Neural cell (in vitro differentiated cells): ENCODE measurements around the gene PEAK3. TPM values are rescaled to one million over a fixed set of nuclear protein-coding genes. Genes with fewer than 3 reads are reported as not detected.

Source experiments
- H2AFZ ChIP-seq: fragments of 200-600, 300-800 bp; sonication (generic), shearing (Covaris generic); 2 replicates; pipeline ENCODE4 v1.6.0; 2014; ENCODE audit warnings: low read depth, mild to moderate bottlenecking, antibody characterized with exemption, low read length, moderate library complexity
- H3F3A ChIP-seq: fragments of 200-600 bp; shearing (Covaris generic); 2 replicates; pipeline ENCODE4 v1.6.1; 2016; ENCODE audit warnings: mild to moderate bottlenecking, moderate library complexity, mixed read lengths, antibody characterized with exemption, low read length; ENCODE audit not compliant: insufficient read depth, poor library complexity, severe bottlenecking
- H3K27ac ChIP-seq: fragments of 200-600, 300-800 bp; sonication (generic), shearing (Covaris generic); 2 replicates; pipeline ENCODE4 v1.5.1; 2014; ENCODE audit warnings: mild to moderate bottlenecking, low read length, moderate library complexity
- H3K27me3 ChIP-seq: fragments of 300-800, 200-600 bp; sonication (generic), shearing (Covaris generic); 2 replicates; pipeline ENCODE4 v1.6.0; 2014; ENCODE audit warnings: mild to moderate bottlenecking, low read depth, low read length, moderate library complexity; ENCODE audit not compliant: insufficient read depth
- H3K36me3 ChIP-seq: fragments of 300-800, 200-600 bp; sonication (generic), shearing (Covaris generic); 2 replicates; pipeline ENCODE4 v1.5.1; 2014; ENCODE audit warnings: mild to moderate bottlenecking, antibody characterized with exemption, low read length, moderate library complexity; ENCODE audit not compliant: insufficient read depth
- H3K4me2 ChIP-seq: fragments of 300-800, 200-600 bp; sonication (generic), shearing (Covaris generic); 2 replicates; pipeline ENCODE4 v1.6.0; 2014; ENCODE audit warnings: mild to moderate bottlenecking, low read length
- H3K4me3 ChIP-seq: fragments of 300-800, 200-600 bp; sonication (generic), shearing (Covaris generic); 2 replicates; pipeline ENCODE4 v1.5.1; 2014; ENCODE audit warnings: mild to moderate bottlenecking, low read length, moderate library complexity
- H3K79me2 ChIP-seq: fragments of 200-600 bp; shearing (Covaris generic); replicated peaks from 2 replicates; pipeline ENCODE4 v1.6.0; 2014; ENCODE audit warnings: mild to moderate bottlenecking, low read length, moderate library complexity; ENCODE audit not compliant: insufficient read depth
- H3K9ac ChIP-seq: fragments of 300-800, 200-600 bp; sonication (generic), shearing (Covaris generic); 2 replicates; pipeline ENCODE4 v1.6.1; 2016; ENCODE audit warnings: mild to moderate bottlenecking, low read length, mixed read lengths
- H3K9me2 ChIP-seq: fragments of 200-600 bp; shearing (Covaris generic); 2 replicates; pipeline ENCODE4 v1.6.1; 2016; ENCODE audit warnings: mild to moderate bottlenecking, low read length, mixed read lengths; ENCODE audit not compliant: insufficient read depth
- H3K9me3 ChIP-seq: fragments of 200-600, 300-800 bp; sonication (generic), shearing (Covaris generic); 2 replicates; pipeline ENCODE4 v1.6.1; 2016; ENCODE audit warnings: mild to moderate bottlenecking, mixed run types, low read length, moderate library complexity, mixed read lengths
- H4K20me1 ChIP-seq: fragments of 200-600 bp; shearing (Covaris generic); 2 replicates; pipeline ENCODE4 v1.6.1; 2016; ENCODE audit warnings: mild to moderate bottlenecking, mixed run types; ENCODE audit not compliant: insufficient read depth
- CTCF ChIP-seq: fragments of 450-650 bp; IDR thresholded peaks from 2 replicates; pipeline ENCODE4 v1.5.1; 2014; ENCODE audit warnings: antibody characterized with exemption, mild to moderate bottlenecking, moderate library complexity; ENCODE audit not compliant: poor library complexity, severe bottlenecking
- RAD21 ChIP-seq: fragments of 450-650 bp; conservative IDR thresholded peaks from 2 replicates; pipeline ENCODE4 v1.6.1; 2014; ENCODE audit warnings: antibody characterized with exemption, mild to moderate bottlenecking, moderate library complexity
- REST ChIP-seq: IDR thresholded peaks from 2 replicates; pipeline ENCODE4 v1.6.1; 2012; ENCODE audit warnings: borderline replicate concordance
- TAF1 ChIP-seq: IDR thresholded peaks from 2 replicates; pipeline ENCODE4 v1.6.1; 2012; ENCODE audit warnings: low read depth
- polyA plus RNA-seq: library from polyadenylated mRNA; depleted of rRNA; stranded (reverse); fragments of >200 nt; gene quantifications from 2 replicates; pipeline ENCODE4 v1.2.3, GENCODE V29; 2014

The PEAK3 gene
- polyA plus RNA-seq, 1 donor from 2014 or later, result not detected

GRCh38 chr19:2228157-2229030 is 53.6 kb downstream of the PEAK3 start (continued):
- no peak for TF ChIP-seq CTCF

GRCh38 chr19:2227415-2228156 is 54.4 kb downstream of the PEAK3 start:
- no peak overlapping the region for H3K9ac ChIP-seq
- no peaks in the 10 kb centered on the region for H3F3A ChIP-seq
- no peaks in the 10 kb centered on the region for H4K20me1 ChIP-seq
- no peaks in the 10 kb centered on the region for H3K9me3 ChIP-seq
- no peaks in the 10 kb centered on the region for H3K9me2 ChIP-seq
- no peak overlapping the region for H3K4me2 ChIP-seq
- H3K36me3 ChIP-seq, result no peaks in the 10 kb centered on the region
- TF ChIP-seq REST (no peak), RAD21 (no peak)
- H3K27me3 ChIP-seq, result no peaks in the 10 kb centered on the region
- no peaks in the 10 kb centered on the region for H3K79me2 ChIP-seq
- no peak overlapping the region for H3K4me3 ChIP-seq
- no peak overlapping the region for H3K27ac ChIP-seq
- no peak overlapping the region for H2AFZ ChIP-seq

- Histone ChIP-seq H3K9ac (no peak overlapping the region), H3K27ac (no peak overlapping the region), H3K27me3 (no peaks in the 10 kb centered on the region), H3K4me3 (no peak overlapping the region), H2AFZ (no peak overlapping the region), H3K9me2 (no peaks in the 10 kb centered on the region), H3K9me3 (no peaks in the 10 kb centered on the region), H3K36me3 (no peaks in the 10 kb centered on the region), H3K79me2 (no peaks in the 10 kb centered on the region), H3F3A (no peaks in the 10 kb centered on the region), H3K4me2 (no peak overlapping the region), H4K20me1 (no peaks in the 10 kb centered on the region)
- TF ChIP-seq TAF1, result no peak
Measured at GRCh38 chr19:2226840-2227360, 55.1 kb downstream of the PEAK3 start.
